HG02970 (cell line): ENCODE results near the gene FGGY.
"Not testable (repeated sequence)": the region's sequence is repeated elsewhere in the genome, so short reads cannot be mapped to it uniquely, and the experiment has no call there.

ENCODE experiments used
- ATAC-seq: cut with Tn5 transposase; IDR thresholded peaks from one replicate; pipeline ENCODE4 v1.9.1; 2021; ENCODE audit warnings: mild to moderate bottlenecking, moderate library complexity, moderate number of reproducible peaks; ENCODE audit not compliant: unreplicated experiment, low FRiP score

The FGGY gene

DNA sequence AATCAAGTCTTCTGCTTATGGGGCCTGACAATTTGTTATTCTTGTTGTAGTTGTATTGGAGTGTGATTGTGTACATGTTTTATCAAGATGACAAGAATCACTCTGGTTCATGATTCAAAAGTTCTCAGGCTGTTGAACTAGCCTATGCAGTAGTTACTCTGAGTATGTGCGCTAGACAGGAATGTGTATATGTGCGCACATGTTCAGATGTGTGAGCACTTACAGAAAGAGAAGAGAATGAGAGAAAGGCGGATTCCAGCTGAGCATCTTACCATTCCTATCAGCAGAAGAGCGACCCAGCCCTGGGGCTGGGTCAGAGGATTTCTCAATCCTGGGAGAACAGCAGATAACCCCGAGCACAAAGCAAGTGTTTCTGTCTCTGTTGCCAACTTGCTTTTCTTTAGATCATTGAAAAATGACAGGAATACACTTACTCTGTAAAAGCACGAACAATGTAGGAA lies 407.1 kb downstream of the FGGY start:
- no peak for ATAC-seq

GRCh38 chr1:59704716-59705115 lies 407.8 kb downstream of the FGGY start:
- no peak for ATAC-seq

DNA sequence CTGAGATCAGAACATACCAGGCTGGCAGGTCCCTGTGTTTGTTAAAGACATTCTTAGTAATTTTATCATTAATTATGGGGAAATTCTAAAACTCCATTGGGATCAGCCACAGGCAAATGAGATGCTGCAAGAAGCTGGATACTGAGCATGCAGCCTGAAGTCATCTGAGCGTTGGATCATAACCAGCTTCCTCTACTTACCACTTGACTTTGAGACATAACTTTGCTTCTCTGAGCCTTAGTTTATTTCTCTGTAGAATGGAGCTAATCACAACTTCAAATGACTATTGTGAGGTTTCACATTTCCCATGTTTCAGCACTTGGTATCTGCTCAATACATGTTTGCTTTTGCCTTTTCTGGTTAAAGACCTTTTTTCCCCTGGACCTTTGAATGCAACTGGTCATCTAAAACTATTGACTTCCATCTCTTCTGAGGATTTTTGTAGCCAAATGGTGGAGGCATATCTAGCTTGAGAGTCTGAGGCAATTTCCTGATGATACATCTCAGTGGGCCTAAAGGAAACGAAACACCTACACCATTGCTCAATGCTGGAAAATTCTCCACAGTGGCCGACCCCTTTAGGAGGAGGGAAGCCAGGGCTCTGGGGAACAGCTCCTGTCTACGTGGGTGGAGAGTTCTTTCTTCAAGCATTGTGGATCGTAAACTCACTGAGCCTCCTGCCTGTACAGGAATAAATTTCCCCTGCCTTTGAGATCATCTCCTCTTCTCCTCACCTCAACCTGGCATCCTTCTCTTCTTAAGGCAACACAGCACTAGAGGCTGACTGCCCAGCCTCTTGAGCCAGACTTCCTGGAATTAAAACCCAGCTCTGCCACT lies 408.8 kb downstream of the FGGY start:
- no peak for ATAC-seq

GRCh38 chr1:59706303-59706599 lies 409.4 kb downstream of the FGGY start:
- no peak for ATAC-seq

DNA sequence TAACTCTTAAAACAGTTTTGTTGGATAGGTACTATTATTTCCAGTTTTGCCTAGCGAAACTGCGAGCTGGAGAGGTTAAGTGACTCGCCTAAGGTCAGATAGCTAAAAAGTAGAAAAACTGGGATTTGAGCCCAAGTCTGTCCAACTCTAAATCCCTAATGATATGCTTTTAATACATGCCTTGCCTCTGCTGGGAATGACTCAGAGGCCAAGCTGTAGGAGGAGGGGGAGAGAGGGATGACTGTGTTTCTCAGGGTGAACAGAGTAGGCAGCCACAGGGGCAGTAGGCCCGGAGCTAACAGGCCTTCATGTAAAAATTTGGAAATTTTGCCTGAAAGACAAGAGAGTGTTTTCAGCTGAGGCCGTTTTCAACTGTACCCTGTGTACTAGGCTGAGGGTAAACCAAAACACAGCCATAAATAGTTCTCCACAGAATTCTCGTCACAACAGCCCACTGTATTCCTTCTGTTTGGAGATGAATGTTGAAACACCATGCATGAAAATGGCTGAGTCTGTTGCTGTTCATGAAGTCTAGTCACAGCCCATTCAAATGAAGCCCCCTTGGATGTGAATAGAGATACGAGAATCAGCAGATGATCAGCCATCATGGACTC lies 410.4 kb downstream of the FGGY start:
- ATAC-seq, result no peak

DNA sequence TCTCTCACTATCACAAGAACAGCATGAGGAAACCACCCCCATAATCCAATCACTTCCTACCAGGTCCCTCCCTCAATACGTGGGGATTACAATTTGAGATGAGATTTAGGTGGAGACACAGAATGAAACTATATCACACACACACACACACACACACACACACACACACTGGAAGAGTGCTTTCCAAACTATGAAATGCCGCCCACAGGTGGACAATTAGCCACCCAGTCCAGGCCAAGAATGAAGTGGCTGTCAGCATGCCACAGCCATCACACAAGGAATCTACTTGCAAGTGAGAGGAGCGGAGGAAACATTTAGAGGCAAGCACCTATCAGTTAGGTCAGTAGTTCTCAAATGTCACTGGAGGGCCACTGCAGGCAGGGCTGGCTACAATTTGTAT lies 412.4 kb downstream of the FGGY start:
- ATAC-seq, result no peak

- not testable (repeated sequence) for ATAC-seq
Measured at GRCh38 chr1:59710920-59711319, 414.0 kb downstream of the FGGY start.

- ATAC-seq, result no peak
Measured at GRCh38 chr1:59714219-59714618, 417.3 kb downstream of the FGGY start.

GRCh38 chr1:59714966-59715365 lies 418.1 kb downstream of the FGGY start:
- no peak for ATAC-seq

GRCh38 chr1:59716832-59717231 lies 419.9 kb downstream of the FGGY start:
- no peak for ATAC-seq

DNA sequence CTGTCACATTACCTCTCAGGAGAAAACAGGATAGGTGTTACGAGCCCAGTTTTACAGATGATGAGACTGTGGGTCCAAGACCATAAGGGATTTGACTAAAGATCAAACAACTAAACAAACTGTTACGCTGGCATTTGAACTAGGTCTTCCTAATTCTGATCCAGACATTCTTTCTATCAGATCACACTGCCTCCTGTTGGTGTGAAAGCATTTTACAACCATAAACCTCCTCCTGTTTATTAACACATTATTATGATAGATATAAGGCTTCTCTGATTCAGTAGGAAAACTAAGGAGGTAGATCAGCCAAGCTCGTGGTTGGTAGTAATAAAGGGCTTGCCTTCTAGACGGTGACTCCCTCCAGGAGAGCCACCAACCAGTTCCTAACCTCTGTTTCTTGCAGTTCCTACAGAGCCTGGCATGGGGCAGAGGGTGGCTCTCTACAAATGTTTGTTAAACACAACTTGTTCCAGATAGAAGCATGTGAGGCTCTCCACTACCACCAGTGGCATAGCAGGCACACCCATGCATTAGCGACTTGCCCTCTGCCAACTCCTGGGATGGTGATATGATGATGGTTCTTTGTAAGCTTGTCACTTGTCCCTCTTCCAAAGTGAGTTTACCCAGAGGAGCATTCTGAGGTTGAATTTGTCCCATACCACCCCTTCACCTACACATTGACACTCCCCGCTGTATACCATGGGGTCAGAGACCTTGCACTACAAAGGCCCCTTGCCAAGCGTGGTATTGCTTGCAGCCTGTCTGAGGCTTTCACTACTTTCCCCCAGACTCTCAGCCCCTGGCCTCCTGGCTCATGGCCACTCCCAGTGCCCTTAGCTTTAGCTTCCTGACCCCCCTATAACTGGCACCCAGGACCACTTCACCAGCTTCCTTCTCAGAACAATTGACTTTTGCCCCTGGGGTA lies 421.4 kb downstream of the FGGY start:
- ATAC-seq, result no peak

- no peak for ATAC-seq
Measured at GRCh38 chr1:59718989-59719360, 422.1 kb downstream of the FGGY start.

DNA sequence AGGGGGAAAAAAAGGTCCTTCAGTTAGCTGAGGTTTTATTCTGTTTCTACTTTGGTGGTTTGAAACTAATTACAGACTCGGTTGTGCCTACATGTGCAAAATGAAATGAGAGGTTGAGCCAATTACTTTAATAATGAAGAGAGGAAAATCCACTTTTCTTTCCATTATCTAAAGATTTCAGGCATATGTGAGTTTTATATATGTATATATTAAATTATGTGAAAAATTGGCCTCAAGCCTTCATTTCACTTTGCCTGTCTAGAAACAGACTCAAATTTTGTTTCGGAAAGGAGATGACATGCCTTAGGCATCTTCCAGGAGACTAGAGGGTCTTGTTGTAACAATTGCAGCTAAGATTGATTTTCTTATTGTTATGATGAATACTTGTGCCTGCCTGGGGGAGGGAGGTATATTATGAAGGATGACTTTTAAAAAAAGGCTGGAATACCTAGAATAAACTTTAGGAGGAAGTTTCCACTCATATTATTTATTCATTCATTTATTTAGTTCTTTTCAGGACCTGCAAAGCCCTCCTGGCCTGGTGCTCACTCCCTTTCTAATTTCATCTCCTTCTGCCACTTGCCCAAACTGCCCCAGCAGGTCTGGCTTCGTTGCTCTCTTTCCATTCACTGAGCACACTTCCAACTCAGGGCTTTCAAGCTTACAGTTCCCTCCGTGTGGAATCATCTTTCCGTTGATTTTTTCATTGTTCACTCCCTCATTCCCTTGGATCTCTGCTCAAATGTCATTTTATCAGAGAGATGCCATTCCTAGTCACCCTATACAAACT lies 423.6 kb downstream of the FGGY start:
- no peak for ATAC-seq

DNA sequence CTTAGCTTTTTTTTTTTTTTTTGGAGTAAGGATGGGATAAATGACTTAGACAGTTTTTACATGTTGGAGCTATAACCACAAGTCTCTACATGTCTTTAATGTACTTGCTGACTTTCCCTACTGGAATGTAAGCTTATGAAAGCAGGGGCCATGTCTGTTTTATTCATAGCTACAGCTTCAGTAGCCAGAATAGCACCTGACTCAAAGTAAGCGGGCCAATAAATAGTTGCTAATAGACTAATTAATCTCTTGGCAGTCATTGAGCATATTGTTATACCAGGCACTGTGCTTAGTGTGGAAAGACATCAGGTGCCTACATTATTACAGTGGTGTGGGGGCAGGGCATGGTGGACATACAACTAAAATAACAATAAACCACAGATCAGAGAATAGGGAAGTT lies 433.4 kb downstream of the FGGY start:
- no peak for ATAC-seq

DNA sequence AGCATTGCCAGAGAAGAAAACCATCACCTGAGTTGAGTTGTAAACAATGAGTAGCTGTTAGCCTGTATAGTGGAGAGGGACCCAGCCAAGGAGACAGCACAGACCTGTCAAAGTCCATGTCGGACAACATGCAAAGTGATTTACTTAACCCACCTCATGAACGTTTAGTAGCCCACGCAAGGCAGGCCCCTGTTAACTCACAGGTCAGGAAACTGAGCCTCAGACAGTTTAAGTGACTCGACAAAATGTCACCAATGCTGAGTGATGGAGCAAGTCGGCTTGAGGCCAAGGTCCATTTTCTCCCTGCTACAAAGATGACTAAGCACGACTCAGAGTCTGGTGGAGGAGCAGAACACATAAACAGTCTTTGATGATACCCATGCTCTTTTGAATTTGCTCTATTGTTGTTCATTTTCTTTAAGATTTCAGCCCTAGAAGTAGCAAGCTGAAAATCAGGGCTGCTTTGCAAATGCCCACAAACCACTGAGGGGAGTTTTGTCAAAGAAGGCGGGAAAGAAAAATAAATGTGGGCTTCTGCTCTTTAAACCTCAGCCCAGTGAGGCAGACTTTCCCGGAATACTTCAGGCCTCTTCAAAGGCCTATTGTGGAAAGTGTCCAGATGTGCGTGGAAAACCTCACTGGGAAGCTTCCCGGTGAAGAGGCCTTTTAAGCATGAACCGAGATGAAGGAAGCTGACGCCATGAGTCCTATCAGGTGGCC lies 434.0 kb downstream of the FGGY start:
- no peak for ATAC-seq

GRCh38 chr1:59731591-59731990 lies 434.7 kb downstream of the FGGY start:
- ATAC-seq, result no peak

DNA sequence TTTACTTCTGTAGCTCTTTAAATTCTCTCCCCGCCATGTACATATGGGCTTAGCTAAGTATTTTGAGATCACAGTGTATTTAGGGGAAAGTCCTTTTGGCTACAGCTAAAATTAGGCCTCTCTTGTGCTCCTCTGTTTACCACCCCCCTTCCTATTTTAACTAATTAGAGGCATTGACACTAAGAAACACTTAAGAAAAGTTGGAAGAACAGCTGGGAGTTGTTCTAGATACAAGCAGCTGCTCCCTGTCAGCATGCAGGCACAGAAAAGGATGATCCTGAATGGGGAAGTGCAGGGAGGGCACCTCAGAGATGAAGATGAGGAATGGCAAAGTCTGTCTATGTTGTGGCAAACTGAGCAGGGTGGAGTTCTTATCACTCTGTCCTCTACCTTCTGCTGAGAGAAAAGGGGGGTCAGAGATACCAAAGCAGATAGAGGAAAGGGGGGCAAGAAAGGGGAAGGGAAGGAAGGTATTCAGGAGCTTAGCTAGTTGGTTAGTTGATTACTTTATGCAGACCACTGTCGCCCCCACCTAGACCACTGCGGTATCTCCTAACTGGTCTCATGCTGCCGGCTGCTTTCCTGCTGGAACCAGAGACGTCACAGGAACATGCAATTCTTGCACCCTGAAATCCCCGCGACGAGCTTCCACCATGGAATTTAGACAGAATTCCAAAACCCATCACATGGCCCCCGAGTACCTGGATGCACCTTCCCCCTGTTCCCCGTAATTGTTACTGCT lies 435.5 kb downstream of the FGGY start:
- ATAC-seq, result no peak

GRCh38 chr1:59733443-59734141 lies 436.7 kb downstream of the FGGY start:
- no peak for ATAC-seq

- not testable (repeated sequence) for ATAC-seq
Measured at GRCh38 chr1:59735927-59736326, 439.0 kb downstream of the FGGY start.
